ENCODE results near the gene LRRC10B.

LRRC10B gene

DNA sequence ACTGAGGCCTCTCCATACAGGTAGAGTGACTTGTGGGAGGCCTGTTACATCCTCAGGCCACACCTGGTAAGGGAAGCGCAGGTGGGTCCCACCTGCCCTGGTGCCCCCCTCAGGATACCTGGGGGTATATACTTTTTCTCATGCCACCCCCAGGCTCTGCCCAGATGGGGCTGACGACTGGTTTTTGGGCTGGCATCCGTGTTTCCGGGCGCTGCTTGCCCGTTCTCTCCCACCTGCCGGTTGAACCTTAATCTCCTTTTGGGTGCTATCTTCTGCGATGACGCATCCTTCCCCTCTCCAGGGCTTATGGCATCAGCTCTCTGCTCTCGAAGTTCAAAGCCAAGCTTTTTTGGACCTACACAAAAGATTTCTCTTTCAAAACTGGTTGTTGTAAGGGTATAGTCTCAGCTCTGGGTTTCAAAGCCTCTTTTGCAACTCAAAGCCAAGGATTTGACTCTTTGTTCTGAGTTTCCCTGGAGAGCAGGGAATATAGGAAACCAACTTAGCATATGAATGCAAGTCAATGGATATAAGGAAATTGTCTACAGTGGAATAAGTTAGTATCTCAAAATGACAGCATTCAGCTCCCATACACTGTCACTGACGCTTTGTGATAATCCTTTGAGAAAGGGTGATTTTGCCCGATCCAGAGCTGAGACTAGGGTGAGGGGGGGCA lies 8.6 kb upstream of the LRRC10B start:
- H3K4me3 ChIP-seq (ENCODE audit: low read depth, low read length), result no peak overlapping the region
- in situ Hi-C loops (cut with HindIII; ENCODE audit: low sequenced_read_pairs), result no loop called here
- DNase-seq (ENCODE audit: low read depth), result no peak
- TF ChIP-seq, protein P1, sequence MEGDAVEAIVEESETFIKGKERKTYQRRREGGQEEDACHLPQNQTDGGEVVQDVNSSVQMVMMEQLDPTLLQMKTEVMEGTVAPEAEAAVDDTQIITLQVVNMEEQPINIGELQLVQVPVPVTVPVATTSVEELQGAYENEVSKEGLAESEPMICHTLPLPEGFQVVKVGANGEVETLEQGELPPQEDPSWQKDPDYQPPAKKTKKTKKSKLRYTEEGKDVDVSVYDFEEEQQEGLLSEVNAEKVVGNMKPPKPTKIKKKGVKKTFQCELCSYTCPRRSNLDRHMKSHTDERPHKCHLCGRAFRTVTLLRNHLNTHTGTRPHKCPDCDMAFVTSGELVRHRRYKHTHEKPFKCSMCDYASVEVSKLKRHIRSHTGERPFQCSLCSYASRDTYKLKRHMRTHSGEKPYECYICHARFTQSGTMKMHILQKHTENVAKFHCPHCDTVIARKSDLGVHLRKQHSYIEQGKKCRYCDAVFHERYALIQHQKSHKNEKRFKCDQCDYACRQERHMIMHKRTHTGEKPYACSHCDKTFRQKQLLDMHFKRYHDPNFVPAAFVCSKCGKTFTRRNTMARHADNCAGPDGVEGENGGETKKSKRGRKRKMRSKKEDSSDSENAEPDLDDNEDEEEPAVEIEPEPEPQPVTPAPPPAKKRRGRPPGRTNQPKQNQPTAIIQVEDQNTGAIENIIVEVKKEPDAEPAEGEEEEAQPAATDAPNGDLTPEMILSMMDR (IDR thresholded peaks at IDR 0.05; ENCODE audit: low read depth, low read length, missing control alignments), result no peak

DNA sequence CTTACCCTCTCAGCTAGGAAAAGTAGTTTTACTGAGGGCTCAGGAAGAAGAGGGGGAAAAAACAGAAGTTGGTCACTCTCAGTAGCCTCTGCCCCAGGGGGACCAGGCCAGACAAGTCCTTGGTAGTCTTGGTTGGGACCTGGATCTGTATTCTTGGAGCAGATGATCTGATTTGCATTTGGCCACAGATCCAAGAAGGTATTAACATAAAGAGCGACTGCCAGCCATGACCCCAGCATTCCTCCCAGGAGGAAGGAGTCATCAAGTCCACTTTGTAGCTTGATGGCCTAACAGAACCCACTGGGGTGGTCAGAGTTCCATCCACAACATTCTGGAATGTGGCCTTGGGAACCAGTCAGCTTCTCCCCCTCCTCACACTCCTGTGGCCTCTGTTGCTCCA lies 6.0 kb upstream of the LRRC10B start:
- TF ChIP-seq, protein P1 (IDR thresholded peaks at IDR 0.05; ENCODE audit: low read depth, low read length, missing control alignments), result no peak
- in situ Hi-C loops (cut with HindIII; ENCODE audit: low sequenced_read_pairs), result no loop called here
- DNase-seq (ENCODE audit: low read depth), result no peak
- H3K4me3 ChIP-seq (ENCODE audit: low read depth, low read length), result no peak overlapping the region

DNA sequence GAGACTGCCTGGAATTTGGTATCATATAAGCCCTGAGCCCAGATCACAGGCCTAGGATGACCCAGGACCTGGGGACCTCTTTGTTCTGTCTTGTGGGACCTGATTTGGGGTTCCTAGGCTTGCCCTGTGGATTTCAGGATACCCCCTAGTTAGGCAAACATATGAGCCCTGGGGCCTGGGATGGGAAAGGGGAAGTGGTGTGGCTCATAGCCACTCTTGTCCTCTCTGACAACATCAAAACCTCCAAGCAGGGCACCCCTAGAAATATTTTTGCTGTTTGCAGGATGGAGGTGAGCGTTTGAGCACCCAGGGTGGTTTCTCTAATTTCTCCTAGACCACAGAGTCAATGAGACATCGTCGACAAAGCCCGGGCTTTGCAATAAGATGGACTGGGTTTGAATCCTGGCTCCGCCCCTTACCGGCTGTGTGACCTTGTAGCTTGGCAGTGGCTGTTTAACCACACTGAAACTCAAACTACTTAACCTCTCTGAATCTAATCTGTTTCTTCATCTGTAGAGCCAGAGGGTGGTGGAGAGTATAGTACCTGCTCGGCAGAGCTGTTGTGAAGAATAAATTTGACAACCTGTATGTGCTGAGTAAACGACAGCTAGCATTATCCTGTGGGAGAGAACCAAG lies 5.3 kb upstream of the LRRC10B start:
- DNase-seq (ENCODE audit: low read depth), result no peak
- in situ Hi-C loops (cut with HindIII; ENCODE audit: low sequenced_read_pairs), result no loop called here
- H3K4me3 ChIP-seq (ENCODE audit: low read depth, low read length), result no peak overlapping the region
- TF ChIP-seq, protein P1 (IDR thresholded peaks at IDR 0.05; ENCODE audit: low read depth, low read length, missing control alignments), result no peak

DNA sequence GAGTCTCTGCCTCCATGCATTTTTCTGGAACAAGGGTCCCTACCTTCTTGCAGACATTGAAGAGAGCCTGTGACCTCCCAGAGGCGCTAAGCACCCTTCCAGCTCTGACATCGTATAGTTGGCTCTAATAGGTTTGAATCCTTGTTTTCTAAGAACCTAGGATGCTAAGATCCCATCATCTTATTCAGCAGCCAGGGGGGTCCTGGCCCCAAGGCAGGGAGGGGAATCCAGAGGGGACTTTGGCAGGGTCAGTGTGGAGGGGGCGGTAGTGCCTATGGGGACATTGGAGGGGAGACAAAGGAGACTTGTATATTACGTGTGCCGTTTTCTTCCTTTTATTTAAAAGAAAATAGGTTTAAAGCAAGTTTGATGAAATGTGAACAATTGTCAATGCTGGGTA lies 3.4 kb upstream of the LRRC10B start:
- in situ Hi-C loops (cut with HindIII; ENCODE audit: low sequenced_read_pairs), result no loop called here

DNA sequence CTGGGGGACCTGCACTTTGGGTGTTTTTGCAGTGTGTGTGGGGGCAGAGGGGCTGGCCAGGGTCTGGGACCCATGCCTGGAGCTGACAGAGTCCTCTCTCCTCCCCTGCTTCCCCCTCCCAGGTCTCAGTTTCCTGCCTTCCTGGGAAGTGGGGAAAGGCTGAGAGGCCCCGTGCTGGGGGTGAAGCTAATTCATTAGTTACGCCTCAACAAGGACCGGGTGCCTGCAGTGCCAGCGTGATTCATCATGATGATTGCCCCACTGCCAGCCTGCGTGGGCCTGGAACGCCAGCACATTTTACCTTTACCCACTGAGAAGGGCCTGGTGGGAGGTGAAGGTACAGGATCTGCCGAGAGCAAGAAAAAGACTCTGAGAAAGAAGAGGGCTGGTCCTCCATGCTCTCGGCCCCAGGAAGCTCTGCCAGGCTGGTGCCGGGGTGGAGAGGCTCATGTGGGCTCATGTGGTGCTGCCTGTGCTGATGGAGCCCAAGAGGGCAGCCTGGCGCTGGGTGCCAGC lies 2.9 kb upstream of the LRRC10B start:
- in situ Hi-C loops (cut with HindIII; ENCODE audit: low sequenced_read_pairs), result no loop called here
- DNase-seq (ENCODE audit: low read depth), result no peak
- no peak overlapping the region for H3K4me3 ChIP-seq (ENCODE audit: low read depth, low read length)
- TF ChIP-seq, protein P1 (IDR thresholded peaks at IDR 0.05; ENCODE audit: low read depth, low read length, missing control alignments), result no peak

More for the DNA sequence above, 3.4 kb upstream of the LRRC10B start:
- DNase-seq (ENCODE audit: low read depth), result no peak
- no peak overlapping the region for H3K4me3 ChIP-seq (ENCODE audit: low read depth, low read length)
- TF ChIP-seq, protein P1 (IDR thresholded peaks at IDR 0.05; ENCODE audit: low read depth, low read length, missing control alignments), result no peak

DNA sequence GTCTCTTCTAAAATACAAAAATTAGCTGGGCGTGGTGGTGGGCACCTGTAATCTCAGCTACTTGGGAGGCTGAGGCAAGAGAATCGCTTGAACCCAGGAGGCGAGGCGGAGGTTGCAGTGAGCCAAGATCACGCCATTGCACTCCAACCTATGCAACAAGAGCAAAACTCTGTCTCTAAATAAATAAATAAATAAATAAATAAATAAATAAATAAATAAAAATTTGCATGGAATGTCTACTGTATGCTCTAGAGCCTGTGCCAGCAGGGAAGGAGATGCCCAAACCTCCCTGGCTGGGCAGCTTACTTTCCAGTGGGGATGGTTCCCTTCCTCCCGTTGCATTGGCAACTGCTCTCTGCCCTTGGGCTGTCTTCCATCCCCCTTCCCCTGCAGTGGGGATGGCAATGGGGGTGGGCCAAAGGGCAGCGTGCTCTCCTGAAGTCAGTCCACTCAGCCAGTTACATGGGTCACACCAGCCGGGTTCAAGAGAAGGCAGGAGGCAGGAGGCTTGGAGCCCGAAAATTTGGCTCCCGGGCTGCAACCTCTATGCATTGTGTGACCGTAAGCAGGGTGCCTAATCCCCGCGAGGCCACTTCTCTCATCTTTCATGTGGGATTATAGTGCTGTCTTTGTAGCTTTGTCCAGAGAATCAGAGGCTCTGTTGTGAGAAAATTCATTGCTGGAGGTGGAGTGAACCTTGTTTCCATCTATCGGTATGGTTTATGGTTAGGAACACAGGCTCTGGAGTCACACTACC lies 1.4 kb upstream of the LRRC10B start:
- in situ Hi-C loops (cut with HindIII; ENCODE audit: low sequenced_read_pairs), result no loop called here

More for the DNA sequence above, 1.4 kb upstream of the LRRC10B start:
- TF ChIP-seq, protein P1 (IDR thresholded peaks at IDR 0.05; ENCODE audit: low read depth, low read length, missing control alignments), result no peak
- no peak for DNase-seq (ENCODE audit: low read depth)
- no peak overlapping the region for H3K4me3 ChIP-seq (ENCODE audit: low read depth, low read length)

Data from astrocyte of the cerebellum (primary cell).